SU-DHL-6 (cell line): ENCODE measurements around the gene GFPT2.

ENCODE experiments used
- H2AFZ ChIP-seq: fragments of 200-600 bp; sonication (generic); 2 replicates; pipeline ENCODE4 v1.6.1; 2014; ENCODE audit warnings: low read depth, mild to moderate bottlenecking, moderate library complexity, mixed read lengths, antibody characterized with exemption, low read length; ENCODE audit not compliant: severe bottlenecking
- H3F3A ChIP-seq: fragments of 200-600 bp; shearing (Covaris generic); 2 replicates; pipeline ENCODE4 v1.6.0; 2016; ENCODE audit warnings: antibody characterized with exemption, mild to moderate bottlenecking; ENCODE audit not compliant: insufficient read depth
- H3K27ac ChIP-seq: fragments of 200-600 bp; sonication (generic); 2 replicates; pipeline ENCODE4 v1.5.1; 2016; ENCODE audit warnings: low read depth, mild to moderate bottlenecking, low read length, moderate library complexity, mixed read lengths
- H3K27me3 ChIP-seq: fragments of 200-600 bp; sonication (generic), shearing (Covaris generic); 2 replicates; pipeline ENCODE4 v1.6.0; 2014; ENCODE audit warnings: mild to moderate bottlenecking, low read length
- H3K36me3 ChIP-seq: fragments of 200-600 bp; sonication (generic); 2 replicates; pipeline ENCODE4 v1.6.1; 2014; ENCODE audit warnings: mild to moderate bottlenecking, low read length, mixed read lengths
- H3K4me2 ChIP-seq: fragments of 300-600, 200-600 bp; shearing (Covaris generic), sonication (generic); 2 replicates; pipeline ENCODE4 v1.6.0; 2014; ENCODE audit warnings: low read length, low read depth, mild to moderate bottlenecking; ENCODE audit not compliant: poor library complexity, severe bottlenecking
- H3K4me3 ChIP-seq: fragments of 200-600 bp; sonication (generic); 2 replicates; pipeline ENCODE4 v1.5.1; 2014; ENCODE audit warnings: antibody characterized with exemption, low read length, mild to moderate bottlenecking, mixed read lengths; ENCODE audit not compliant: insufficient read depth, poor library complexity, severe bottlenecking
- H3K79me2 ChIP-seq: fragments of 200-600 bp; sonication (generic); 2 replicates; pipeline ENCODE4 v1.6.1; 2014; ENCODE audit warnings: mild to moderate bottlenecking, low read length, moderate library complexity; ENCODE audit not compliant: insufficient read depth
- H3K9ac ChIP-seq: fragments of 200-600 bp; sonication (generic); 2 replicates; pipeline ENCODE4 v1.7.0; 2014; ENCODE audit warnings: mild to moderate bottlenecking, low read length
- H3K9me2 ChIP-seq: fragments of 200-600 bp; sonication (generic); replicated peaks from 2 replicates; pipeline ENCODE4 v1.6.1; 2014; ENCODE audit warnings: low read length; ENCODE audit not compliant: insufficient read depth
- H3K9me3 ChIP-seq: fragments of 200-600 bp; sonication (generic); 2 replicates; pipeline ENCODE4 v1.6.1; 2014; ENCODE audit warnings: low read length, mixed read lengths; ENCODE audit not compliant: insufficient read depth
- H4K20me1 ChIP-seq: fragments of 200-600 bp; sonication (generic); 2 replicates; pipeline ENCODE4 v1.6.1; 2014; ENCODE audit warnings: low read depth, mild to moderate bottlenecking, antibody characterized with exemption, low read length, moderate library complexity, mixed read lengths
- CTCF ChIP-seq: fragments of 200-600 bp; sonication (generic); IDR thresholded peaks from one replicate; pipeline ENCODE4 v1.5.1; 2017; ENCODE audit warnings: antibody characterized with exemption, mild to moderate bottlenecking, low read length, moderate library complexity; ENCODE audit not compliant: insufficient read depth, poor library complexity, severe bottlenecking
- EZH2phosphoT487 ChIP-seq: fragments of 200-600 bp; sonication (generic), shearing (Covaris generic); conservative IDR thresholded peaks from 2 replicates; pipeline ENCODE4 v1.6.1; 2018; ENCODE audit warnings: mild to moderate bottlenecking, antibody characterized with exemption, low read length, moderate library complexity, mixed read lengths

The GFPT2 gene

GRCh38 chr5:180367300-180367699 is 14.2 kb upstream of the GFPT2 start:
- no peak for TF ChIP-seq EZH2phosphoT487
- no peak for TF ChIP-seq CTCF
- H4K20me1 ChIP-seq = no peaks in the 10 kb centered on the region
- H3K27ac ChIP-seq = no peak overlapping the region
- H3K79me2 ChIP-seq = no peaks in the 10 kb centered on the region
- no peaks in the 10 kb centered on the region for H3K36me3 ChIP-seq
- H3K9me2 ChIP-seq = no peaks in the 10 kb centered on the region
- H3K4me2 ChIP-seq = no peak overlapping the region
- no peak overlapping the region for H3K4me3 ChIP-seq
- H2AFZ ChIP-seq = no peak overlapping the region
- H3K9me3 ChIP-seq = no peaks in the 10 kb centered on the region
- H3F3A ChIP-seq = no peaks in the 10 kb centered on the region
- no peaks in the 10 kb centered on the region for H3K27me3 ChIP-seq
- no peak overlapping the region for H3K9ac ChIP-seq

- no peaks in the 10 kb centered on the region for H3K79me2 ChIP-seq
- H4K20me1 ChIP-seq = no peaks in the 10 kb centered on the region
- no peaks in the 10 kb centered on the region for H3K27me3 ChIP-seq
- H3K4me2 ChIP-seq = no peak overlapping the region
- H3F3A ChIP-seq = no peaks in the 10 kb centered on the region
- no peak overlapping the region for H3K9ac ChIP-seq
- no peaks in the 10 kb centered on the region for H3K36me3 ChIP-seq
- H3K4me3 ChIP-seq = no peak overlapping the region
- no peak overlapping the region for H3K27ac ChIP-seq
- H3K9me2 ChIP-seq = no peaks in the 10 kb centered on the region
- no peak for TF ChIP-seq CTCF
- TF ChIP-seq EZH2phosphoT487 = no peak
- H3K9me3 ChIP-seq = no peaks in the 10 kb centered on the region
- no peak overlapping the region for H2AFZ ChIP-seq
These were observed 13.2 kb upstream of the GFPT2 start for GRCh38 chr5:180366326-180366725.

- H4K20me1 ChIP-seq = no peaks in the 10 kb centered on the region
- no peak overlapping the region for H3K27ac ChIP-seq
- H3K27me3 ChIP-seq = no peaks in the 10 kb centered on the region
- H3K9ac ChIP-seq = no peak overlapping the region
- H3K4me2 ChIP-seq = no peak overlapping the region
- no peaks in the 10 kb centered on the region for H3K9me3 ChIP-seq
- H3K79me2 ChIP-seq = no peaks in the 10 kb centered on the region
- no peaks in the 10 kb centered on the region for H3K36me3 ChIP-seq
- no peaks in the 10 kb centered on the region for H3K9me2 ChIP-seq
- no peak overlapping the region for H3K4me3 ChIP-seq
- no peak for TF ChIP-seq CTCF
- TF ChIP-seq EZH2phosphoT487 = no peak
- no peaks in the 10 kb centered on the region for H3F3A ChIP-seq
- H2AFZ ChIP-seq = no peak overlapping the region
These were observed 12.7 kb upstream of the GFPT2 start for GRCh38 chr5:180365829-180366228.
